NOMO-1 (cell line): Measurements from ENCODE around the gene ARMC12.
"Not testable (repeated sequence)": the region's sequence is repeated elsewhere in the genome, so short reads cannot be mapped to it uniquely, and the experiment has no call there.

Experiments
- DNase-seq, 2 experiments: peaks; one replicate each; lab custom pipeline; 2025; ENCODE audit not compliant: unreplicated experiment in 2 of 2; lab: John Stamatoyannopoulos, UW

Gene ARMC12

GRCh38 chr6:35736982-35737412 lies at the start of gene ARMC12:
Gene ARMC12 (plus strand): TSS chr6:35737032. CDS start chr6:35737109, 77 bp downstream.
- DNase-seq = no peak

- DNase-seq = peak in 1 of 2 experiments; percentile 62
These were observed 48.9 kb upstream of the ARMC12 start for GRCh38 chr6:35687658-35688604.

GRCh38 chr6:35688605-35689322 lies 48.1 kb upstream of the ARMC12 start, which contains the start of gene FKBP5:
Gene FKBP5 (minus strand): TSS chr6:35688915. CDS start chr6:35642824, 46,091 bp downstream.
- peak; percentile 82 to 91 for DNase-seq

GRCh38 chr6:35690006-35690405 lies 46.8 kb upstream of the ARMC12 start:
- DNase-seq = not testable (repeated sequence)

GRCh38 chr6:35690484-35690883 lies 46.3 kb upstream of the ARMC12 start:
- no peak for DNase-seq

GRCh38 chr6:35691027-35691824 lies 45.6 kb upstream of the ARMC12 start:
- DNase-seq = peak; percentile 40 to 50

GRCh38 chr6:35694462-35694861 lies 42.4 kb upstream of the ARMC12 start:
- DNase-seq = no peak

- DNase-seq = not testable (repeated sequence)
These were observed 38.4 kb upstream of the ARMC12 start for GRCh38 chr6:35698430-35698829.

GRCh38 chr6:35698858-35699257 lies 38.0 kb upstream of the ARMC12 start:
- DNase-seq = no peak

- no peak for DNase-seq
These were observed 33.3 kb upstream of the ARMC12 start for GRCh38 chr6:35703554-35703953.

- DNase-seq = peak in 1 of 2 experiments; percentile 48
These were observed 30.4 kb upstream of the ARMC12 start for GRCh38 chr6:35706468-35706867.

- no peak for DNase-seq
These were observed 29.0 kb upstream of the ARMC12 start for GRCh38 chr6:35707714-35708407.

- DNase-seq = no peak
These were observed 28.2 kb upstream of the ARMC12 start for GRCh38 chr6:35708585-35708984.

- DNase-seq = no peak
These were observed 26.5 kb upstream of the ARMC12 start for GRCh38 chr6:35710241-35710847.

GRCh38 chr6:35711731-35712130 lies 25.1 kb upstream of the ARMC12 start:
- DNase-seq = no peak

- no peak for DNase-seq
These were observed 23.6 kb upstream of the ARMC12 start for GRCh38 chr6:35713006-35713767.

- no peak for DNase-seq
These were observed 20.0 kb upstream of the ARMC12 start for GRCh38 chr6:35716798-35717197.

GRCh38 chr6:35717449-35718374 lies 19.1 kb upstream of the ARMC12 start:
- peak in 1 of 2 experiments; percentile 25 for DNase-seq
